NOMO-1 (cell line): ENCODE results near the gene CACNB4.
"Not testable (repeated sequence)": the region's sequence is repeated elsewhere in the genome, so short reads cannot be mapped to it uniquely, and the experiment has no call there.

ENCODE experiments used
- DNase-seq, 2 experiments: peaks; one replicate each; lab custom pipeline; 2025; ENCODE audit not compliant: unreplicated experiment in 2 of 2; lab: John Stamatoyannopoulos, UW

The CACNB4 gene

GRCh38 chr2:151947813-151948165, 151.1 kb downstream of the CACNB4 start:
- peak; percentile 70 to 88 for DNase-seq

GRCh38 chr2:151946899-151947812, 151.7 kb downstream of the CACNB4 start:
- peak; percentile 56 to 62 for DNase-seq

DNA sequence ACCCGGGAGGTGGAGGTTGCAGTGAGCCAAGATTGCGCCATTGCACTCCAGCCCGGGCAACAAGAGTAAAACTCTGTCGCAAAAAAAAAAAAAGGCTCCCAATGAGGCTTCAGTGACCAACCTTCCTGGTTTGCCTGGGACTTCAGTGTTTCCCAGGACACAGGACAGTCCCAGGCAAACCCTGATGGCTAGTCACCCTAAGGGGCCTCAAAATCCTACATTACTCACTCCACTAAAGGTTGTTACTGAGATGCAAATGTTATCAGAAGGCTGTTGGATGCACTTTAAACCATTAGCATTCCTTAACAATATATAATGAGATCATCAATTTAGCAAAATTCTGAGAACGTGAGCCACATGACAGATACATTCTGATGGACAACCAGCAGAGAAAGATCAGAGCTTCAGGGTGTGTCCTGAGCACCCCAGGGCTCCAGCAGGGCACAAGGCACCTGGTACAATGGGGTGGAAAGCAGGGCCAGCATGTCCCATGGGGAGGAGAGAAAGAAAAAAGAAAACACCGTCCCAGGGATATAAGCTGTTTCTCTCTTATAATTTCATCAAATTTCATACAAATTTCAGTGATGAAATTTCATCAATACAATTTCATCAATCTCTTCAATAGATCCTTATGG, 152.5 kb downstream of the CACNB4 start:
- no peak for DNase-seq

DNA sequence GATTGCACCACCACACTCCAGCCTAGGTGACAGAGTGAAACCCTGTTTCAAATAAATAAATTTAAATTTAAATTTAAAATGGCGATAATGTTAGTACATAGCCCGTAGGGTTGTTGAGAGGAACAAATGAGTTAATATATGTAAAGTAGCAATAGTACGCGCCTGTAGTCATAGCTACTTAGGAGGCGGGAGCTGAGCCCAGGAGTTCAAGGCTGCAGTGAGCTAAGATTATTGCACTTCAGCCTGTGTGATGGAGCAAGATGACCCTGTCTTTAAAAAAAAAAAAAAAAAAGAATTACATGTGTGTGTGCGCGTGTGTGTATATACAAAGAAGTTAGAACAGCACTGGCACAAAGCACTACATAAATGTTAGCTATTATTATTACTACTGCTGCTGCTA, 153.2 kb downstream of the CACNB4 start:
- DNase-seq: no peak

GRCh38 chr2:151945186-151945585, 153.7 kb downstream of the CACNB4 start:
- no peak for DNase-seq

GRCh38 chr2:151943461-151943860, 155.4 kb downstream of the CACNB4 start:
- DNase-seq: no peak

DNA sequence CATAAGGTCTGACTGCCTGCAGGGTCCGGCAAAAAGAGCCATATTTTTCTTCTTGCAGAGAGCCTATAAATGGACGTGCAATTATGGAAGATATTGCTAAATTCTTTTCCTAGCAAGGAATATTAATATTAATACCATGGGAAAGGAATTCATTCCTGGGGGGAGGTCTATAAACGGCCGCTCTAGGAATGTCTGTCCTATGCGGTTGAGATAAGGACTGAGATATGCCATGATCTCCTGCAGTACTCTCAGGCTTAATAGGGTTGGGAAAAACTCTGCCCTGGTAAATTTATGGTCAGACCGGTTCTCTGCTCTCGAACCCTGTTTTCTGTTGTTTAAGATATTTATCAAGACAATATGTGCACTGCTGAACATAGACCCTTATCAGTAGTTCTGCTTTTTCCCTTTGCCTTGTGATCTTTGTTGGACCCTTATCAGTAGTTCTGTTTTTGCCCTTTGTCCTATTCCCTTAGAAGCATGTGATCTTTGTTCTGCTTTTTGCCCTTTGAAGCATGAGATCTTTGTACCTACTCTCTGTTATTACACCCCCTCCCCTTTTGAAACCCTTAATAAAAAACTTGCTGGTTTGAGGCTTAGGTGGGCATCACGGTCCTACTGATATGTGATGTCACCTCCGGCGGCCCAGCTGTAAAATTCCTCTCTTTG, 156.2 kb downstream of the CACNB4 start:
- not testable (repeated sequence) for DNase-seq

DNA sequence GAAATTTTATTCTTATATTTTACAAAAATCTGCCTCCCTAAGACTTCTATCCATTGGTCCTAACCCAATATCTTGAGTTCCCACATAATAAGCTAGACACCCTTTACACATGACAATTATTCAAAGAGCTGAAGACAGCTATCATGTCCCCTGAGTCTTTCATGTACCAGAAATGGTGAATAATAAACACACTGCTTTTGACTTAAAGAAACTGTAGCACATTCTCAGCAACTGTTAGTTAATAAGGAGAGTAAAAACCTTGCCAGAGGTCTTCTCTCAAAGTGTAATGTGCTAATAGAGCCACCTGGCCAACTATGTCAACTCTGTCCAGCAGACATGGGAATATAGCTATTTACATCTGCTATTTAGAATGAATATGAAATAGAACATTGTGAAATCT, 160.9 kb downstream of the CACNB4 start:
- DNase-seq: no peak

GRCh38 chr2:151936626-151937025, 162.2 kb downstream of the CACNB4 start:
- DNase-seq: no peak

- DNase-seq: no peak
Observed at GRCh38 chr2:151933266-151933804, 165.5 kb downstream of the CACNB4 start.

GRCh38 chr2:151931756-151932155, 167.1 kb downstream of the CACNB4 start:
- DNase-seq: no peak

DNA sequence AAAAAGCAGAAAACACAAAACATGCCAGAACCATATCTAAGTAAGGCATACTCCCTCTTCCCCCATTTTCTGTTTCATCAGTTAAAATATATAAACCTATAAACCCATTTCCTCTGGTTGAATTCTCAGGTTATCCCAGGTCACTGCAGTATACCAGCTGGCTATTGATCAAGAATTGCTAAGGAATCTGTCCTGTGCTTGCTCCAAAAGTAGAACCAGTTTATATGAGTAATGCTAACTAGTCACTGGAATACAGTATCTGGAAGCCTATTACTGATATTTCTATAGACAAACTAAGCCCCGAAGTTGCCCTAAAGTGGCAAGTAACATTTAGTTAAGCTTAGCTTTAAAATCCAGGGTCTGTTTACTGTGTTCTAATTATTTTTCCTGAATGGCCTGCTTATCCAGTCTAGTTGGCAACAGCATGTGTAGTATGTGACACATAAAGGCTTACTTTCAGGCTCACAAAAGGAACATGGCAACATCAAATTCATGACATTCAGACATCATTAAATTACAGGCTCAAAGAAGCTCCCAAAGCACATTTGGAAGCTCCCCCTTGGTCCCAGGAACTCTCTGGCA, 167.7 kb downstream of the CACNB4 start:
- no peak for DNase-seq

DNA sequence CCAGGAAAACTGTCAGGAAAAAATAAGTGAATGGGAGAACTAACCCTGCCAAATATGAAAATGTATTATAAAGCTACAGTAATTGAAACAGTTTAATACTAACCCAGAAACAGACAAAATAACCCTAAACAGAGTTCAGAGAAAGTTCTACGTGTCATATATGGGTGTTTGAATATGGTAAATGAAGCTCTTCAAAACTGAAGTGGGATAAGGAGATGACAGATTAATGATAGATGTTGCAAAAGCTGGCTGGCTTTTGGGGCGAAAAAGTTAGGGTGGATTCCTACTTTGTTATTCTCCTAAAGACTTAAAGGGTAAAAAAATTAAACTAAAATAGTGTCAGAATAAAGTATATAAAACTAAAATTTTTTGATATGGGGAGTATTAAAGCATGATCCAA, 168.8 kb downstream of the CACNB4 start:
- DNase-seq: no peak

DNA sequence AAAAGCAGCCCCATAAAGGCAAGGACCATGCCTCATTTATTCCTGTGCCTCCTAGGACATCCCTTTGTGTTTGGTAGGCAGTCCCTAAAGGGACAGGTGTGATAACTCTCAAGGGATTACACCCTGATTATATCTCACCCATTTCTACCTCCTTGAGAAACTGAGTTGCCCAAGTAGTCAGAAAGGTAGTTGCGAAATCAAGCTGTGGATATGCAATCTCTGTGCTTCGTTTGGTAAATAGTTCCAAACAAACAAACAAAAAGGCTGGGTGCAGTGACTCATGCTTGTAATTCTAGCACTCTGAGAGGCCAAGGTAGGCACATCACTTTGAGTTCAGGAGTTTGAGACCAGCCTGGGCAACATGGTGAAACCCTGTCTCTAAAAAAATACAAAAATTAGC, 170.5 kb downstream of the CACNB4 start:
- no peak for DNase-seq

- DNase-seq: no peak
Observed at GRCh38 chr2:151927501-151928221, 171.2 kb downstream of the CACNB4 start.

DNA sequence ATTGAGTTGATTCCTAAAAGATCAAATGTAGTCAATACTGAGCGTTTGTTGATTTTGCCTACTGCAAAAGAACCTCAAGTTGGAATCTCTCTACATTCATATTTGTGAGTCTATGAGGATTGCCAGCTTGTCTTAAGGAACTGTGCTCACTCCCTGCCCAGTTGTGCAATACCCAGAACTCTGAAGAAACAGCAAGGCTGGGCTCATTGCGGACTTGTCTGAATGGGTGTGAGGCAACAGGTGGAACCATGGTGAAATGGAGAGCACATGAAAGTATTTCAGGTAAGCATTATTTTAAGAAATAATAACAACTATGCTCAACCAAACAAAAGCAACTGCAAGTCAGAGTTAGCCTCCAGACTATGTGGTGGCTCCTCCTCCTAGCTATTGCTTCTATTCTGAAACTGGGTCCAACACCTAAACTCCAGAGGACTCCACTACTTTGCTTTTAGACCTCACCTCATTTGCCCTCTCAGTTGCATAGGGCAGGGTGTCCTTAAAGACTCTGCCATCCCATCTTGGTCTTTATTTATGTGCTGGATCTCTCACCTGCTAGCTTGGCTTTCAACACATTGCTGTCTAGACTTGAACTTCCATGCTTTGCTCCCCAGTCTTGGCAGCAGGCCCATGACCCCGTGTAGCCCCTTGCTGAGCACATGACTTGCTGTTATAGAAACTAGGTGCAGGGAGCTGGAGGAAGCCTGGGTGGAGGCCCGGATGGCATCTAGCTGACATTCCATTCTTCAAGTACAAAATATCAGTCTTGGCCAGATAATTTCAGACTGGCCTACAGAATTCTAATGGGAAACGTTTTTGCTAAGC, 175.8 kb downstream of the CACNB4 start:
- peak; percentile 50 to 83 for DNase-seq

GRCh38 chr2:151919786-151920185, 179.1 kb downstream of the CACNB4 start:
- DNase-seq: no peak

DNA sequence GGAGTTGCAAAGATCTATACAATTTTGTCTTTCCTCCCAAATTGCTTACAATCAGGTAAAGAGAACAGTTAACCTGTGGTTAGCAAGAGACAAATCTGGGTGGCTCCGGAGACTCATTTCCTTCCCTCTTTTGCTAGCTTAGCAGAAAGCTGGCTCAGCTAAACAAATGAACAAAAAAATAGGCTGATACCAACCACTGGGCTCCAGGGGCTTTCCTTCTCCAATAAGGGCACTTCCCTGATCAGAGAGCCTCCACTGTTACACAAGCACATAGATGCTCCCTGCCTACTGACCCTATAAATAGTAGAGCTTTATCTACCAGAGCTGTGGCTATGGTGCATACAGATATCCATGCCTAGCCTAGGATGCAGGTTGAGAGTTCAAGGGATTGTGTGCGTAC, 180.5 kb downstream of the CACNB4 start:
- peak; percentile 74 to 92 for DNase-seq

DNA sequence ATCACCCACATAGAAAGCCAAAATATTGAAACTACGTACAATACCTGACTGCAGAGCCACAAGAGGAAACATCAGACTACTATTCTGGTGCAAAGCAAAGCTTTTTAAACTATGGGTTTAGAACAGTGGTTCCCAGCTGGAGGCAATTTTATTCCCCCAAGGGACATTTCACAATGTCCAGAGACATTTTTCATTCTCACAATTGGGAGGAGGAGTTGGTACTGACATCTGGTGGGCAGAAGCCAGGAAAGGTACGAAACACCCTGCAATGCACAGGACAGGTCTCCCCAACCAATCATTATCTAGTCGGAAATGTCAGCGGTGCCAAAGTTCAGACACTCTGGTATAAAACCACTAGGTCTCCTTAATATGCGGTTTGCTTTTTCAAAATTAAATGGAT, 182.2 kb downstream of the CACNB4 start:
- peak; percentile 30 to 49 for DNase-seq

- DNase-seq: not testable (repeated sequence)
Observed at GRCh38 chr2:151915629-151916025, 183.2 kb downstream of the CACNB4 start.
